Testis (tissue), 2 donors: ENCODE data around the gene BCL11A.

Experiments used
- CTCF ChIP-seq, 3 experiments: fragments of 450-650 bp in 2 of 3; fragments of 200-600 bp in 1 of 3; sonication (generic) in 1 of 3; IDR thresholded peaks; one replicate each; pipeline ENCODE4 v1.5.1; 2016 to 2019; ENCODE audit warnings: antibody characterized with exemption in 3 of 3, mild to moderate bottlenecking in 2 of 3, moderate library complexity in 1 of 3
- POLR2A ChIP-seq: fragments of 450-650 bp; IDR thresholded peaks from one replicate; pipeline ENCODE4 v1.6.1; 2017; ENCODE audit warnings: antibody characterized with exemption, mild to moderate bottlenecking, moderate library complexity

GRCh38 chr2:60413814-60414168 lies 139.7 kb downstream of the BCL11A start:
- TF ChIP-seq CTCF (IDR thresholded peaks at IDR 0.05) (no peak), POLR2A (no peak)
